Hematopoietic multipotent progenitor cell treated with erythropoietin and hydrocortisone succinate and interleukin-3 and kit ligand, for 4 days (in vitro differentiated cells): ENCODE measurements around the gene S100A7A.
A peak's percentile ranks its signal among the peaks of the same experiment; 100 is the strongest.
"Not testable (repeated sequence)": the region's sequence is repeated elsewhere in the genome, so short reads cannot be mapped to it uniquely, and the experiment has no call there.

ENCODE experiments used
- DNase-seq: peaks from one replicate; pipeline ENCODE4 v3.0.0-alpha.2; 2015

S100A7A gene

DNA sequence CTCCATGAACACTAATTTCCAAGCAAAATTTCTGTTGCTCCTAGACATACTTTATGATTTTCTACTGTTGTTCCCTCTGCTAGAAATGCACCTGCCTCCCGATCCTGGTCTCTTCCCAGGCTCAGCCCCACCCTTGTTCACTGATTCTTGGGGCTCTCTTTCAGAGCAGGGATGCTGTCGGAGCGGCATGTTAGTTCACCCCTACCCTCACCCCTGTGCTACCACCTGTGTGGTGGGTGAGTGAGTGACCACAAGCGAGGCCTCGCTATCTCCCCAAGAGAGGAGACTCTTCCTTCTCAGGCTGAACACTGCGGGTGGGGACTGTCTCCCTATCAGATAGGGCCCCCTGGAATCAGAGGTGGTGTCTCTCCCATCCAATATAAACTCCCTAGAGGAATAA lies 20.5 kb upstream of the S100A7A start:
- DNase-seq: no peak

DNA sequence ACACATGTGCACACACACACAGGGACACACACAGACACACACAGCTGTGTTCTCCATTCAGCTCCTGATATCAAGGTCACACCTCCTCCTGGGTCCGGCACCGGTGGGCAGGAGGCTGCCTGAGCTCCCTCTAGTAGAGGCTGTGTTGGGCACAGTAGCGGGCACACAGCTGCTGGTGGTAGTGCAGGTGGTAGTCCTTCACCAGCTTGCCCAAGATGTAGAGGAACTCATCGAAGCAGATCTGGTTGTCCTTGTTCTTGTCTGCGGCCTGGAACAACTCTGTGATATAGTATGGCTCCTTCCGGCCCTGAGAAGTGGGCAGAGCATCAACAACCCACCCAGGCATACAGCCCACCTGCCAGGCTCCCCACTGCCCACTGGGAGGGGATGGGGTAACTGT lies 19.9 kb upstream of the S100A7A start:
- DNase-seq: no peak

DNA sequence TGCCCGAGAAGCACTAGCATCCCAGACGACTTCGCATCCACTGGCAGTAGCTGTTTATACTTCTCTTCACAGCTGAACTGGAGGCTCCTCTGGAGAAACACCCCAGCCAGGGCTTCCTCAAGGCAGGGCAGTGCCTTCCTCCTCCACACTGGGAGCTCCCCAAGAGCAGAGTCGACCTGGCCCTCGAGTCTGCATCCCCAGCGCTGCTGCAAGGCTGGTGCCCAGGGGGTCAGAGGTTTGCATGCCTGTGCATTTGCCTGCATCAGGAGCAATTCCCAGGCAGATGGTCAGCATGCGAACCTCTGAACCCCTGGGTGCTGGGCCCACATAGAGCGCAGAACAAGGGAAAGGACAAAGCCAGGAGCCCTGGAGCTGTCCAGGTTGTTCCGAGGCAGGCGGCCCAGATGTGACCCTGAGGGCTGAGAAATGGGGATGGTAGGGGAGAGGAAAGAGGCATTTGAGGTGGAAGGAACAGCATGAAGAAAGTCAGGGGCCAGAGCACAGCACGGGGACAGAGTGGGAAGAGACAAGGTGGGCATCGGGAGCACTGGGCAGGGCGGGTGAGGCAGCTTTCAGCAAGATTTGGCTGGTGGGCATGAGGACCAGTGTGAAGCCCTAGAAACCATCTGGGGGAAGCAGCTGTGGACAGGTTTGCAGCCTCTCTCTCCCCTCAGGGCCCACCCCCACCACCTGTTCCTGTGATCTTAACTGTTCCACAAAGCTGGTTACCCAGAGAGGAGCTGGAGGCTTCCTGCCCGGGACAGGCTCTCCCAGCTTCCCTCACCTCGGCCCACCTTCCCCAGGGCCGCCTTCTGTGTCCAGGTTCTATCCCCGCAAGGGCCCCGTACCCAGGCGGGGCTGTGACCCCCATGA lies 19.0 kb upstream of the S100A7A start:
- DNase-seq: no peak

DNA sequence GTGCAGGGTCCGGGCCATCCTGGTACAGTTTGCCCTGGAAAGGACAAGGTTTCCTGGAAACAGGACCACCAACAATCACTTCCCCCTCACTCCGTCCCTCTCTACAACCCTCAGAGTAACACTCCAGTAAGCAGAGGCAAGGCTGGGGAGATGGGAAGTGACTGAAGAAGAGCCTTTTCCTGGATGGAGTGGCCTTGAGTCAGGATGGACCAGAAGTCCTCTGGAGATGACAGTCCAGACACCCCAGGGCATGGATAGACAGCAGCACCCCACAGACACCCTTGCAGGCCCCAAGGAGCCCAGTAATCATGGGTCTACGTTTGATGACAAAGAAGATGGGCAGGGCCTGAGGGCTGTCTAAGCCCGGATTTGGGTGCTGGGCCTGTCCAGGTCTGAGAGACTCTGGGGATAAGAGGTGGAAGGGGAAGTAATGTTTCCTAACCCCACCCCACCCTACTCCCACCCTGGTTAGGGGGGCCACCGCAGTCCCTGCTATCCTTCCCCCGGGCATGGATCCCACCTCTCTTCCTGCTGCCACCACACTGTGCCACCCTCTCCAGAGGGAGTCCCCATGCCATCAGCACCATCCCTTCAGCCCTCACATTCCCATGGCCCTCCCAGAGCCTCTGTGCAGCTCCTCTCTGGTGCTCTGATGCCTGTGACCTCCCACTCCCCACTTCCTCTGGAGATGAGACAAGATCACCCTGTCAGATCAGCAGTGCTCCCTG lies 18.2 kb upstream of the S100A7A start:
- DNase-seq: no peak

DNA sequence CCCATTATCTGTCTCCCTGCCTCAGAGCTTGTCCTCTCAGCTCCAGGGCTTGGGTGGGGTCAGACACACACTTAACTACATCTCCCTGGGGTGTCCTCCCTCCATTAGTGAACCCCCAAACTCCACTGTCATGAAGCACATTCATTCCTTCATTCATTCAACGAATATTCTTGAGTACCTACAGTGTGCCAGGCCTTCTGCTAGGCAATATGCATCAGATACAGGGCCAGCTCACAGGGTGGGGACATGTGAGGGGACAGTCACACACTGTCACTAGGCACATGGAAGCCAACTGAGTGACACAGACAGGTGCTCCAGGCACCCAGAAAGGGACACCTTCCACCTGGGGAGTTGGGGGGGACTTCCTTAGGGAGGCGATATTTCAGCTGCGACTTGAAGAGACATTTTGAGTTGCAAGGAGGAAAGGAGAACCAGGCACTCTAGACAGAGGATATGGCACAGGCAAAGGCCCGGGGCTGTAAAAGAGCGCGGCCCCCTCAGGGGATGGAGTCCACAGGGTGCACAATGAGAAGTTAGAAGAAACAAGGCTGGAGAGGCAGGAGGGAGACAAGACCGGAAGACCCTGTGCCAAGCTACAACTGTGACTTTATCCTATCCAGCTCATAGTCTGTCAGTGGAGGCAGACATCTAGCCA lies 16.8 kb upstream of the S100A7A start:
- DNase-seq: no peak

DNA sequence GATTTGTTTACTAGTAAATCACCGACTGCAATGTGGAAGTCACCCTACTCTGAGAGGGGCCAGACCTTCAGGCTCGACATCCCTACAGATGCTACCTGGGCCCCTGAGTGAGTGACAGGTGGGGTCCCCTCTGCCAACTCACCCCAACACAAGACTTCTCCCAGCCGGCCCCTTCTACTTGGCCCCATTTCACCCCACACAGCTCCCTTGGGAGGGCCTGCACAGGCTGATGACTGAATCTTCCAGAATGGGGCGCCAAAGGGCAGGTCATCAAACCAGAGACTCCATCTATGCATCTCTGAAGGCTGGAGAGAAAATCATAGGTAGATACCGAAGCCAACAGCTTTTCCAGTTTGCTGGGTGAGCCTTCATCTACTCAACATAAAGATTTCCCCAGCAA lies 16.1 kb upstream of the S100A7A start:
- DNase-seq: peak; percentile 13

DNA sequence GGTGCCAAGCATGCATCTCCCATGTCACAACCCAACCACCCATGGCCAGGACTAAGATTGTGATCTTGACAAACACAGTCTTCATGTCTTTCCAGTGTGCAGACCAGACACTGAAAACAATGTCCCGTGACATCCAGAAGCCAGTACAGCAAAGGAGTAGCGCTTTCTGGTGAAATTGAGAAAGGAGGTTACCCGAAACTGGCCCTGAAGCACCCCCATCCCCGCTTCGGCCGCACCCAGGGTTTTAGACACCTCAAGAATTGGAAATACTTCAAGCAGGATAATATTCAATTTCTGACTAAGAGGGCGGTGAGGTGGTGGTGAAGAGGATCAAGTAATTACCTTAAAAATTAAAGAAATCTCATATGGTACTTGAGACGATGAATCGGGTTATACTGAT lies 14.9 kb upstream of the S100A7A start:
- no peak for DNase-seq

DNA sequence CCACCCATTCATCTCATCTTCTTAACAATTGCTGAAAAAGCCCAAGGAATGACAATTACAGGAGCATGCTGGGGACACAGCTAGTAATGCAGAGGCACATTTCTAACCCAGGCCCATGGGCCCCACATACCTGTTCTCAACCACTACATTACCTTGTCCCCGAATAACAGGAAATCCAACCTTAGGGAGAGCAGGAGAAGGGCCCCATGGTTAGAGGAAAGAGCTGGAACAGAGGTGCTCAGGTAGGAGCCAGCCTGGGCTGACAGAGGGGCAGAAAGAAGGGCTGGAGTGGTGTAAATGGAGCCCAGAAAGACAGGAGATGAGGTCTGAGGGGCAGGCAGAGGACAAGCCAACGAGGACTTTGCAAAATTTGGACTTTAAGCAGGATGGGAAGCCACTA lies 14.1 kb upstream of the S100A7A start:
- DNase-seq: no peak

DNA sequence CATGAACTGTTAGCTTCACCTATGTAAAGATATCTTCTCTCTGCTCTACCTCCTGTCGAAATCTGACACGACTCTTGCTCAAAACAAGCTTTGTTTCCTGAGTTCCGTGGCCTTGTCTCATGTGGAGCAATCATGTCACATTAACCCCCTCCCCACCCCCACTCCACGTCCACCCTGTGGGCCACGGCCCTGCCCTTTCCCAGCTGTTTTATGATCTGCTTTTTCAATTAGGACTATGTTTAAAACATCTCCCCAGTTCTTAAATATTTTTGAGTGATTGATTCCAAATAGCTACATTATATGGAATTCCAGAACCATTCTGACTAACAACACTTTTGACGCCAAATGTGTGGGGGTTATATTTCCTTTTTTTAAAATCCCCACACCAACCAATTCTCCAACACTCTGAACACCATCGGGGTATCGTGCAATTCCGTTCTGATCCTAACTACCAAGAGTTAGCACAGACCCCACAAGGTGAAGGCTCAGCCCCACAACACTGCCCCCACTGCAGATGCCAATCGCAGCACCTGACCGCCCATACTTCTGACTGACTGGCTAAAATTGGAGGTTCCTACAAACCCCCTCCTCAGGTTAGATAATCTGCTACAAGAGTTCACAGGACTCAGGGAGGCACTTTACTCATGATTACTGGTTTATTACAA lies 12.8 kb upstream of the S100A7A start:
- DNase-seq: no peak

DNA sequence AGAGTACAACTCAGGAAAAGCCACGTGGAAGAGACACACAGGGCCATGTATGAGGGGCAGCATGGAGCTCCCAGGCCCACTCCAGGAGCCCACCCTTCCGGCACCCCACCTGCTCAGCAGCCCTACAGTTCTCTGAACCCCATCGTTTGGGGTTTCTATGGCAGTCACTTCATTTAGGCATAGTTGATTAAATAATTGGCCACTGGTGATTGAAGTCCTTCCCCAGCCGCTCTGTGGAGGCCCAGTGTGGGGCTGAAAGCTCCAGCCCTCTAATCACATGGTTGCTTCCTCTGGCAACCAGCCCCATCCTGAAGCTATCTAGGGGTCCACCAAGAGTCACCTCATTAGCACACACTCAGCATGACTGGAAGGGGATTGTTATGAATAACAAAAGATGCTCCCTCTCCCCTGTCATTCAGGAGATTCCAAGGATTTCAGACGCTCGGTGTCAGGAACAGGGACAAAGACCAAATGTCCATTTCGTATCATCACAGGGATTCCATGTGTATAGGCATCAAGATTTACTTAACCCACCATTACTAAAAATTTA lies 12.2 kb upstream of the S100A7A start:
- no peak for DNase-seq

DNA sequence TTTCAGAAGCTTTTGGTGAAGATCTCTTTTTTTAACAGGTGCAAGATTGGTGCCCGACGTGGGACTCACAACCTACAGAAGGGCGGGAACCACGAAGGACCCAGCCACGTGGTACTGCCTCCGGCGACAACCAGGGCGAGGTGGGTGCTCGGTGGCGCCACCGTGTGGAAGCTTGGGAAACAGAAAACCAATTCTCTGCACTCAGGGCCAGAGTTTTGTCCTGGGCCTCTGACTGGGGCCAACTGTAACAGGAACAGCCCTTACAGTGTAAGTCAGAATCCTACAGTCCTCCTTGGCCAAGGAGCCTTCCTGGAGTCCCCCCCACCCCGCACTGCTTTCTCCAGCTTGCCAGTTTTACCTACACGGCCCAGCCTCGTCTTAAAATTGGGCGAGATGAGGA lies 11.6 kb upstream of the S100A7A start:
- peak; percentile 75 for DNase-seq

DNA sequence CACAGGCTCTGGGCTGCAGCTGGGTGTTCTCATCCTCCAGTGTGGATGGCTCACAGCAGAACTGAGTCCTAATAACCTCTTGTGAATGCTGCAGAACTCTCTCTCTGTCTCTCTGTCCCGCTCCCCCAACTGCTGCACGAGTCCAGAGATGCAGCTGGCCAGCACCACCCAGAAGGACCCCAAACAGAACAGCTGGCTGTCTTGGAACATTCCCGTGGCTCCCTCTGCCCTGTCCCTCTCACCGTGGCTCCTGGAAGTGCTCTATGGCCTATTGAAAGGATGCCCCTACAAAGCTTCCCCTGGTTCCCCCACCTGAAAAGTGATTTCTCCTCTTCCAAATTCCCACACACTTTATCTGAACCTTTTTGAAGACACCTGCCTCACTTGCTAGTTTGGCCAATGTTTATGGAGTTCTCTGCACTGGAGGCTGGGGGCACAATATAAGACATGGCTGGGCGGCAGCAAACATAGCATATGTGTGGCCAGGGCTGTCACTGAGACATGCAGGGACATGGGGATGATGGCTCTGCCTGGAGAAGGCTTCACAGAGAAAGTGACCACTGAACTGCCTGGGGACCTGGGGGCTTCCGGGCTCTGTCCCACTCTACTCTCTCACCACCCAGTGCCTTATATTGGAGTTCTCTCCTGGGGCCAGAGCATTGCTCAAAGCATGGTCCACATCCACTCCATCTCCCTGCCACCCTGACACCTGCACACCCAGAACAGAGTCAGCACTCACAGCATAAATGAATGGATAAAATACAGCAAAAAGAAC lies 10.3 kb upstream of the S100A7A start:
- DNase-seq: not testable (repeated sequence)

DNA sequence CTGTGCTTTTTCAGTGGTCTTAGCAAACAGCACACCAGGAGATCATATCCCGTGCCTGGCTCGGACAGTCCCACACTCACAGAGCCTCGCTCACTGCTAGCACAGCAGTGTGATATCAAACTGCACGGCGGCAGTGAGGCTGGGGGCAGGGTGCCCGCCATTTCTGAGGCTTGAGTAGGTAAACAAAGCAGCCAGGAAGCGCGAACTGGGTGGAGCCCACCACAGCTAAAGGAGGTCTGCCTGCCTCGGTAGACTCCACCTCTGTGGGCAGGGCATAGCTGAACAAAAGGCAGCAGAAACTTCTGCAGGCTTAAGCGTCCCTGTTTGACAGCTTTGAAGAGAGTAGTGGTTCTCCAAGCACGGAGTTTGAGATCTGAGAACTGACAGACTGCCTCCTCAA lies 9.0 kb upstream of the S100A7A start:
- not testable (repeated sequence) for DNase-seq

DNA sequence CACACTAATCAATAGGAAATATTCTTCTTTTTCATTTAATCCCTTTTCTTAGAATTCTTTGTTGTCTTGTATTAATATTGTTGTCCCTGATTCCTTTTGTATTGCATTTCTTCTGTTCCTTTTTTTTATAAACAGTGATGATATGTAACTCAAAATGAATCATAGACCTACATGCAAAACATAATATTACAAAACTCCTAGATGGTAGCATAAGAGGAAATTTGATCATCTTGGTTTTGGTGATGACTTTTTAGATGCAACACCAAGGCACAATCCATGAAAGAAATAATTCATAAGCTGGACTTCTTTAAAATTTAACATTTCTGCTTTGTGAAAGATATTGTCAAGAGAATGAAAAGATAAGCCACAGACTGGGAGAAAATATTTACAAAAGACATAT lies 2.4 kb upstream of the S100A7A start:
- not testable (repeated sequence) for DNase-seq

DNA sequence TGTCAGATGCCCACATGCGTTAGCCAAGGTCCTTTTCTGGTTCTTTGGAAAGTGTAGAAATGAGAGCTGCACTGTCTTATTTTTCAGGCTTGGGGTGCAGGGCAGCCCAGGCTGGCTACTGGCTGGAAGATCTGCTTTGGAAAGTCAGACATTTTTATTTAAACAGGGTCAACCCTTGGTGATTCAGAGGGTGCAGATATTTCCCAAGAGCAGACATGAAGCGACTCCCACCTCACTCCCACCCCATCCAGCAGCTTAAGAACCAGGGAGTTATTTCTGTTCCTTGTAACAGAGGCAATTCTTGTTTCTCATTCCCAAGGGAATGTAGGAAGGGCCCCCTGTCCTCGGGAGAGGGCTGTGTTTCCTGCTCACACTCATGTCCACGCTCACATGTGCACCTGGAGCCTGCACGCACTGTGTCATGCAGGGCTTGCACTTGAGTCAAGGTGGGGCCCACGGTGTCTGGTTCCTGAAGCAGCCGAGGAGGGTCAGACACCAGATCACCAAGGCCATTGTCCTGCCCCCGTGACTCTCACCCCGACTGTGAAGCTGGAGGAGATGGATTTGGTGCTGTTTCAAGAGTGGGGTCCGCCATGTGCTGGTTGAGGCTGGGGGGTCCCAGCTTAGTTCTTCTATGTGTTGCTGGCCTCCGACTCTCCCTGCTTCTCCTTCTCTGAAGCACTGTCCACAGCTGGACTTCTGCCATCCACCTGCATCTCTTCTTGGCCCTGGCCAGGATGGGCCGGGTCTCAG lies 992 bp downstream of the S100A7A start:
- DNase-seq: no peak

DNA sequence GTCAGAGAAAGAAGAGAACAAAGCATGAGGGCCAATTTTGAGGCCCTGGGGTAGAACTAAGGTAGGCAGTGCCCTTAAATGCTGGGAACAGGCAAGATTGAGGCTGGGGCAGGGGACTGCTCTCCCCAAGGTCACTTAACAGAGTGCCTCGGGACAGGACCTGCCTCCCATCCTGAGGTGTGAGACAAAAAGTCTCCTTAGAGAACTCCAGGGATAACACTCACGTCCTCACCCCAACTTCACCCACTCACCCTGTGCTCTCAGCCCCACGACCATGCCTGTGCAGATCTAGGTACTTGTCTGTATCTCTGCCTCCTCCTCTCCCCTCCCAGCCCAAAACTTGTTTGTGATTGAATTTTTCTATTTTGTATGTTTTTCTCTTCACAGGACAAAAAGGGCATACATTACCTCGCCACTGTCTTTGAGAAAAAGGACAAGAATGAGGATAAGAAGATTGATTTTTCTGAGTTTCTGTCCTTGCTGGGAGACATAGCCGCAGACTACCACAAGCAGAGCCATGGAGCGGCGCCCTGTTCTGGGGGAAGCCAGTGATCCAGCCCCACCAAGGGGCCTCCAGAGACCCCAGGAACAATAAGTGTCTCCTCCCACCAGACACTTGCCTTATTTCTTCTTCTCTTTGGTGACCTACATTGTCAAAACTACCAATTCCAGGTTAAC lies 2.6 kb downstream of the S100A7A start:
- not testable (repeated sequence) for DNase-seq

DNA sequence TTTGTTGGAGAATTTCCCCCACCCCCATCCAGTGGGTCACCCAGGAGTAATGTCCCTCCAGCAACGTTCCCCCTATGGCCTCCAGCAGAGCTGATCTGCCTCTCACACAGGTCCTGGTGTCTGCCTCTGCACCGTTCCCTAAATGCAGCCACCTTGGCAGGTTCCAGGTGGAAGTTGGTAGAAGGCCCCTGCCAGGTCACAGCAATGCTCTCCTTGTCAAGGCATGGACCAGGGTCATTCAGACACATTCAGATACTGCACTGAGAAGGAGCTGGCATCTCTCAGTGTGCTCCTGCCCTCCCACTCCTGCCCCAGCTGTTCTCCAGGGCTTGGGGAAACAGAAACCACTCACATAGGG lies 3.1 kb downstream of the S100A7A start:
- DNase-seq: not testable (repeated sequence)

DNA sequence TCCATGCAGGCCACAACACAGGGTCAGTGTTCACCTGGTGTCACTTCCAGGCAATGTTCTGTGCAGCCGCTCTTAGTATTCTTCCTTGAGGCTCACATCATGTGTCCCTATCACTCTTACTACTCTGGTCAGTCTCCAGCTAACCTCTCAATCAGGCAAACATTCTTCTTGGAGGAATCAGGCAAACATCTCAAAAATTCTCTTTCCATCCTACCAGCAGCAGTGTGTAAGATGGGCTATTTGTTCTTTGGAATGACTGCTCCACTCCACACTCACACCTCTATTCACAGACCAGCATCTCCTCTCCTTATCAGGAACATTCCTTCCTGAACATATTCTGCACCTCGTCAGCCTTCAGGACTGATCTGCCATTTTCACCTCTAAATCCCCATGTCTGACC lies 4.0 kb downstream of the S100A7A start:
- DNase-seq: no peak

DNA sequence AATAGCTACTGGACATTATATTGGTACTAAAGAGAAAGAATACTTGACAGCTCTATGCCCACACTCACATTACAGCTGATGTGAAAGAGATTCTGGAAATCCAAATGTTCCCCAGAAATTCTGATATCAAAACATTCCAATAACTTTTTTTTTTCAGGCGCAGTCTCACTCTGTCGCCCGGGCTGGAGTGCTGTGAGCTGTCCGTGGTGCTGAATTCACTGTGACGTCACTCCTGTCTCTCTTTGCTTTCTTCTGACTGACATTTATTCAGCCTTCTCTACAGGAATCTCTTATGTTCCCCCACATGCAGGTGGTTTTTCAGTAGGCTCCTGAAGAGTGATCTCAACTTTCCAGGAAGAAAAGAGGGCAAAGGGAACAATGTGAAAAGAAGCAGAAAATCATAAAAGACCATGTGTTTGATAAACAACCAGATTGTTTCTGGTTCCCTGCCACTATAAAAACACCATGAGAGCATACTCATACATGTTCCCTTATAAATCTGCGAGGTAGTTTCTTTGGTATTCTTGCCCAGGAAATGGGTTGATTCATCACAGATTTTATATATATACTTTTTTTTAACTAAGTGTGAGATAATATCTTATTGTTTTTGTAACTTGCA lies 6.2 kb downstream of the S100A7A start:
- DNase-seq: peak; percentile 81

DNA sequence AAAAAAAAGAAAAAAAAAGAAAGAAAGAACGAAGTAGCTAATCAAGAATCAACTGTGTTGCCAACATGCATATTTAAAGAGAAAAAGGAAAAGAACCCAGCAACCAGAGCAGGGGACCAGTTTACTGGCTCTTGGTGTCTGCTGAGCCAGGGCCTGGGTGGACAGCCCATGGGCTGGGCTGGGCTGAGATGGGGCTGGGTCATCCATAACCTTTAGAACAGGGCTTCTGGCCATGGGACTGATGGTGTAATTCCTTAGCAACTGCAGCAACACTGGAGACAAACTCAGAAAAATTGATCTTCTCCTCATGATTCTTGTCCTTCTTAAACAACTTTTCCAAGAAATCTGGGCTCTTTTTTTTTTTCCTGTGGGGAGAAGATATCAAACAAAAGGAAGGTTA lies 10.5 kb downstream of the S100A7A start:
- DNase-seq: no peak
